HFFc6 (cell line): Measurements from ENCODE around the gene CNIH1. TPM values are rescaled to one million over a fixed set of nuclear protein-coding genes. Genes with fewer than 3 reads are reported as not detected.

Experiments used
- DNase-seq: peaks from one replicate; pipeline ENCODE4 v3.0.0-alpha.2; 2018
- H3K27ac Mint-ChIP-seq: 2 replicates; pipeline ENCODE4 v1.8.0; 2020; ENCODE audit warnings: mild to moderate bottlenecking, mixed read lengths
- H3K27me3 Mint-ChIP-seq: 2 replicates; pipeline ENCODE4 v1.8.0; 2021; ENCODE audit warnings: mild to moderate bottlenecking, moderate library complexity, mixed read lengths; ENCODE audit not compliant: insufficient read depth
- H3K36me3 Mint-ChIP-seq: 2 replicates; pipeline ENCODE4 v1.8.0; 2021; ENCODE audit warnings: low read depth, mixed read lengths
- H3K4me1 Mint-ChIP-seq: 2 replicates; pipeline ENCODE4 v1.8.0; 2020; ENCODE audit warnings: low read depth, mixed read lengths
- H3K4me3 Mint-ChIP-seq: 2 replicates; pipeline ENCODE4 v1.8.0; 2020; ENCODE audit warnings: mild to moderate bottlenecking, moderate library complexity, mixed read lengths
- H3K9me3 Mint-ChIP-seq: 2 replicates; pipeline ENCODE4 v1.8.0; 2020; ENCODE audit warnings: mild to moderate bottlenecking, mixed read lengths
- total RNA-seq, 6 experiments: library from RNA; stranded (reverse); fragmentation: NEBNext Ultra II Directional; extraction: Animal tissue kit (Norgen Biotek cat#: 25700); gene quantifications; 2 replicates in 1 of 6; 3 replicates in 5 of 6; pipeline ENCODE4 v1.2.3, GENCODE V29; 2021
- TF ChIP-seq, protein P1 (sequence below): fragments of 200-600 bp; sonication (generic); IDR thresholded peaks from 2 replicates; pipeline ENCODE4 v1.5.0; 2021; ENCODE audit warnings: antibody characterized with exemption, mild to moderate bottlenecking

CNIH1 gene
- total RNA-seq, 6 experiments from 2014 or later: 158 to 212 (median 194) TPM

DNA sequence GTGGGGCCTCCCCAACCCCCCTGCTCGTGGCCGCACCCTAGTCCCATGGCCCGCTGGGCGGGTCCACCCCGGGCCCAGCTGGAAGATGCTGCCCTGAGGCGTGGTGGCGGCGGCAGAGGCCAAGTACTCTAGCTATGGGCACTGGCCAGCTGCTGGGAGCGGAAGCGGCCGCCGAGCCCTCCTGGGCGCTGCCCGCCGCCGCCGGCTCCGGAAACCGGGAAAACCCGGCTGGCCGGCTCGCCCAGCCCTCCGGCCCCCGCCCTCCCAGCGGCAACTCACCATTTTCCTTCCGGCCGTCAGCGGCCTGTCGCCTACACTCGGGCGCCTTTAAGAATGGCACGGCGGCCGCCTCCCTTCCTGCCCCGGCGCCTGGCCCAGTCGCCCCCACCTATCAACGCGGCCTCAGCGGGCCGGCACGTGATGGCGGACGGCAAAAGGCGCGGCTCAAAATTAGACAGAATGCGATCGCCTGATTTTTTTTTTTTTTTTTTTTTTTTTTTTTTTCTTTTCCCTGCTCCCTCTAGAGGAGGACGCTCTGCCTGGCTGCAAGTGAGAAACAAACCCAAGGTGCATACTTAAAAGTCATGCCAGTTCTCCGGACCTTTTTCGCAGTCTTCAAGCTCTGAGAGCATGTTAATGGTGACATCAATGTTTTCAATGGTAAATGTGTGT, 47.6 kb upstream of the CNIH1 start, which contains the start of gene GMFB:
Gene GMFB (minus strand): TSS at position 335 of the 672 bp plus-strand sequence. CDS start 53 bp downstream, at position 282.
- H3K27me3 Mint-ChIP-seq: peaks cover 2% of the 10 kb centered on the region

DNA sequence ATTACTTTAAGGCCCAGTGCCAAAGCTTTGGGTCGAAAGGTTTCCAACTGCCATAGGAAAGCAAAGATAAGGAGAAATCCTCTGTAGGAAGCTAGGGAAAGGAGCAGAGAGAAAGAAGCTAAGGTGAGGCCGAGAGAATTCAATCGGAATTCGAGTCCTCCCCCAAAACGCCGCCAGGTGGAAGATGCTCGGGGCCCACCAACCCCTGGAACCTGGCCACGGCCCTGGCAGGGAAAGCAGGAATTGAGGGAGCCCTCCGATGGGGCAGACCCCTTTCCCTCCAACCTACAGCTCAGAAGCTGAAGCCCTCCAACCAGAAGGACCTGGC, 47.1 kb upstream of the CNIH1 start:
- peaks cover 2% of the 10 kb centered on the region for H3K27me3 Mint-ChIP-seq
- peaks cover 62% of the 10 kb centered on the region for H3K4me1 Mint-ChIP-seq
- H3K27ac Mint-ChIP-seq: peak overlapping the region; percentile 80
- no peak for DNase-seq
- TF ChIP-seq, protein P1, sequence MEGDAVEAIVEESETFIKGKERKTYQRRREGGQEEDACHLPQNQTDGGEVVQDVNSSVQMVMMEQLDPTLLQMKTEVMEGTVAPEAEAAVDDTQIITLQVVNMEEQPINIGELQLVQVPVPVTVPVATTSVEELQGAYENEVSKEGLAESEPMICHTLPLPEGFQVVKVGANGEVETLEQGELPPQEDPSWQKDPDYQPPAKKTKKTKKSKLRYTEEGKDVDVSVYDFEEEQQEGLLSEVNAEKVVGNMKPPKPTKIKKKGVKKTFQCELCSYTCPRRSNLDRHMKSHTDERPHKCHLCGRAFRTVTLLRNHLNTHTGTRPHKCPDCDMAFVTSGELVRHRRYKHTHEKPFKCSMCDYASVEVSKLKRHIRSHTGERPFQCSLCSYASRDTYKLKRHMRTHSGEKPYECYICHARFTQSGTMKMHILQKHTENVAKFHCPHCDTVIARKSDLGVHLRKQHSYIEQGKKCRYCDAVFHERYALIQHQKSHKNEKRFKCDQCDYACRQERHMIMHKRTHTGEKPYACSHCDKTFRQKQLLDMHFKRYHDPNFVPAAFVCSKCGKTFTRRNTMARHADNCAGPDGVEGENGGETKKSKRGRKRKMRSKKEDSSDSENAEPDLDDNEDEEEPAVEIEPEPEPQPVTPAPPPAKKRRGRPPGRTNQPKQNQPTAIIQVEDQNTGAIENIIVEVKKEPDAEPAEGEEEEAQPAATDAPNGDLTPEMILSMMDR: no peak
- no peaks in the 10 kb centered on the region for H3K9me3 Mint-ChIP-seq
- H3K36me3 Mint-ChIP-seq: peaks cover 36% of the 10 kb centered on the region
- peak overlapping the region; percentile 85 for H3K4me3 Mint-ChIP-seq

More for the DNA sequence above, 47.6 kb upstream of the CNIH1 start, which contains the start of gene GMFB:
- DNase-seq: peak; percentile 91
- peak within 1 kb of the TSS; percentile 85 for H3K4me3 Mint-ChIP-seq
- H3K27ac Mint-ChIP-seq: peak within 1 kb of the TSS; percentile 80
- TF ChIP-seq, protein P1: peak; percentile 73
- peaks cover 31% of the 10 kb centered on the region for H3K36me3 Mint-ChIP-seq
- H3K4me1 Mint-ChIP-seq: peaks cover 57% of the 10 kb centered on the region
- no peaks in the 10 kb centered on the region for H3K9me3 Mint-ChIP-seq

DNA sequence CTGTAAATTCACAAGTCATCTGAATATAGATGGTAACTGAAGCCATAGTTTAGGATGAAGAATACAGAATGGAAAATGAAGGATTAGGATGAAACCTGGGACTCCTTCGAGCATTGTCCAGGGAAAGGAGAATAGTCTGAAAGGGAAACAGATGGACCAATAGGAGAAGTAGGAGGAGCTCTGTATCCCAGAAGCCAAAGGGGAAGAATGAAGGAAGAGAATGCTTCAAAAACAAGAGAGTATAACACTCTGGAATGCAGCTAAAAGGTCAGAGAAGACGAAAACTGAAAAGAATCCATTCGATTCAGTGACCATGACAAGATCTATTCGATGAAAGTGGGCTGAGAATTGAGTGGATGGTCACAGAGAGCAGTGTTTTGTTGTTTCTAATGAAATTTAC, 46.6 kb upstream of the CNIH1 start:
- Mint-ChIP-seq H3K9me3 (no peaks in the 10 kb centered on the region), H3K27me3 (peaks cover 2% of the 10 kb centered on the region), H3K4me1 (peaks cover 67% of the 10 kb centered on the region), H3K27ac (peak overlapping the region; percentile 80), H3K4me3 (peak overlapping the region; percentile 85), H3K36me3 (peaks cover 41% of the 10 kb centered on the region)
- TF ChIP-seq, protein P1: no peak
- peak; percentile 49 for DNase-seq

DNA sequence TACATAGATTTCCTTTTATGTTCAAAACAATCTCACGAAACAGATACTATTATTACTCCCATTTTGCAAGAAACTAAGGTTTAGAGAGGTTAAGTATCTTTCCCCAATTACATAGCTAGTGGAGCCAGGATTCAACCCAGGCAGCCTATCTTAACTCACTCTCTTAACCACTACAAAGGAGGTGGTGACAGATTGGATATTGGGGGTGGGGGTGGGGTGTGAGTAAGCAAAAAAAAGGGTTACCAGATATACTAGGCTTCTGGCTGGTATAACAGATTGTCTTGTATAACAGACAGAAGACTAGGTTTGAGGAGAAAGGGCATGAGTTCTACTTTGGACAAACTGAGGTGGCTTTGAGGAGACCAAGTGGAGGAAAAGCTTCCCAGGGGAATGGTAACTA, 45.5 kb upstream of the CNIH1 start:
- Mint-ChIP-seq H3K4me3 (peak overlapping the region; percentile 85), H3K27ac (peak overlapping the region; percentile 4; the same call in 1 of the 2 replicates), H3K27me3 (peaks cover 2% of the 10 kb centered on the region), H3K36me3 (peaks cover 48% of the 10 kb centered on the region), H3K4me1 (peaks cover 77% of the 10 kb centered on the region), H3K9me3 (no peaks in the 10 kb centered on the region)
- TF ChIP-seq, protein P1: no peak
- no peak for DNase-seq

DNA sequence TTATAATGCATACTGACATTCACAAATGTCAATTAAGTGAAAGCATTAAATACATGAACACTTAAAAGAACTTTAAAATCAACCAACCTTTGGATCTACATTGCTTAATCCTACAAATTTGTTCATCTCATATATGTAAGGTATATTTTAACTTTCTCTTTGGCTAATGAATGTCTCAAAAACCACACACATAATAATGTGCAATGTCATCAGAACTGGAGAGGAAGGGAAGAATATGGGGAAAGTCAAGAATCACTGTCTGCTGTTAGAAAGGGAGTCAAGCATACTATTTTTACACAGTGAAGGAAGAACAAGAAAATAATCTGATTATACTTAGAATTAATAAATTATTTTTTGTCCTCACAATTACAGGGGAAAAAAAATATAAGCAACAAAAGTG, 42.7 kb upstream of the CNIH1 start:
- Mint-ChIP-seq H3K9me3 (no peaks in the 10 kb centered on the region), H3K27me3 (no peaks in the 10 kb centered on the region), H3K36me3 (peaks cover 48% of the 10 kb centered on the region), H3K4me3 (no peak overlapping the region), H3K27ac (0 out of 2 replicates have a peak overlapping the region, but pooled peaks have one; percentile 24), H3K4me1 (peaks cover 66% of the 10 kb centered on the region)
- DNase-seq: no peak
- TF ChIP-seq, protein P1: no peak
